K562 (cell line): ENCODE measurements around the gene DNAAF3. TPM values are rescaled to one million over a fixed set of nuclear protein-coding genes. Genes with fewer than 3 reads are reported as not detected.

Source experiments
- ARID1B ChIP-seq: fragments of 450-650 bp; IDR thresholded peaks from 2 replicates; pipeline ENCODE4 v1.6.1; 2016; ENCODE audit warnings: antibody characterized with exemption, mild to moderate bottlenecking, inconsistent platforms
- HNRNPLL ChIP-seq: fragments of 200-400 bp; formaldehyde crosslinking; IDR thresholded peaks from 2 replicates; pipeline ENCODE4 v1.6.1; 2017; ENCODE audit warnings: low read length, low read depth, mild to moderate bottlenecking; ENCODE audit not compliant: poor library complexity, severe bottlenecking
- MIER1 ChIP-seq: fragments of 450-650 bp; IDR thresholded peaks from 2 replicates; pipeline ENCODE4 v1.6.1; 2016; ENCODE audit warnings: antibody characterized with exemption, mild to moderate bottlenecking, low read depth
- NFYB ChIP-seq: IDR thresholded peaks from 2 replicates; pipeline ENCODE4 v1.6.1; 2011; ENCODE audit warnings: mild to moderate bottlenecking, moderate library complexity; ENCODE audit not compliant: insufficient read length; ENCODE audit errors: extremely low read depth
- RBBP5 ChIP-seq: fragments of 200-600 bp; sonication (generic); IDR thresholded peaks from 2 replicates; pipeline ENCODE4 v1.6.1; 2012; ENCODE audit warnings: borderline replicate concordance, mild to moderate bottlenecking, low read length, control low read depth, inconsistent platforms; ENCODE audit not compliant: insufficient read depth, poor library complexity, severe bottlenecking
- SIN3A ChIP-seq, 2 experiments: fragments of 150-350 bp in 1 of 2; IDR thresholded peaks; 2 replicates each; pipeline ENCODE4 v1.6.1; 2011 to 2016; ENCODE audit warnings: borderline replicate concordance in 2 of 2, low read depth in 2 of 2, low read length in 2 of 2, mild to moderate bottlenecking in 2 of 2, moderate library complexity in 2 of 2; ENCODE audit not compliant: control insufficient read depth in 1 of 2
- TBP ChIP-seq: optimal IDR thresholded peaks from 2 replicates; pipeline ENCODE3; 2011; ENCODE audit warnings: low read depth, low read length, improper control_type of control experiment
- ZEB2 ChIP-seq: fragments of 450-650 bp; IDR thresholded peaks from 2 replicates; pipeline ENCODE4 v1.6.1; 2016
- ZNF583 ChIP-seq: fragments of 250-450 bp; sonication (Bioruptor Pico); IDR thresholded peaks from 2 replicates; pipeline ENCODE4 v1.4.0; 2020
- ZSCAN29 ChIP-seq: fragments of 450-650 bp; IDR thresholded peaks from 2 replicates; pipeline ENCODE4 v1.6.1; 2017
- polyA plus RNA-seq, 8 experiments: library from polyadenylated mRNA; depleted of rRNA in 4 of 8; stranded (reverse) in 5 of 8; unstranded in 3 of 8; fragments of >200 nt; fragmentation: Nextera tagmentation in 2 of 8; fragmentation: Illumina TruSeq in 1 of 8; extraction: Ambion mirVana in 2 of 8; extraction: Trizol in 1 of 8; gene quantifications; 2 replicates each; pipeline versions ENCODE4 v1.2.1 to v1.2.3, GENCODE V29; 2011 to 2014; ENCODE audit warnings: inconsistent platforms in 1 of 8, missing spikeins in 1 of 8
- total RNA-seq, 7 experiments: library from RNA; depleted of rRNA in 6 of 7; stranded (reverse); fragments of >200 nt in 6 of 7; fragmentation: Illumina TruSeq in 2 of 7; extraction: Trizol in 2 of 7; gene quantifications; 2 replicates each; pipeline versions ENCODE4 v1.2.1 to v1.2.3, GENCODE V29; 2011 to 2021; ENCODE audit warnings: low replicate concordance in 1 of 7
- TF ChIP-seq, protein P1 (sequence below), 2 experiments: fragments of 450-650 bp; conservative IDR thresholded peaks; 2 replicates each; pipeline ENCODE4 v1.6.1; 2017; ENCODE audit warnings: mild to moderate bottlenecking in 2 of 2, moderate library complexity in 2 of 2
- TF ChIP-seq, protein P2 (sequence below): sonication (generic); formaldehyde crosslinking; IDR thresholded peaks from 2 replicates; pipeline ENCODE4 v1.8.1; 2023; ENCODE audit warnings: mild to moderate bottlenecking, missing genetic modification reagents
- TF ChIP-seq, protein P3 (sequence below): fragments of 250-450 bp; sonication (Bioruptor Pico); IDR thresholded peaks from 2 replicates; pipeline ENCODE4 v1.8.0; 2022; ENCODE audit warnings: moderate library complexity, mild to moderate bottlenecking, inconsistent platforms
- TF ChIP-seq, protein P4 (sequence below): fragments of 450-650 bp; IDR thresholded peaks from 2 replicates; pipeline ENCODE4 v1.6.1; 2016
- TF ChIP-seq, protein P5 (sequence below): sonication (generic); formaldehyde crosslinking; IDR thresholded peaks from 2 replicates; pipeline ENCODE4 v1.8.1; 2022; ENCODE audit warnings: missing genetic modification reagents

Gene DNAAF3
- total and polyA plus RNA-seq, 9 of the 15 experiments (the other 6 are each of a cell fraction or from before 2014, with no cell fraction given), result 21.6 to 61.5 (median 43.0) TPM

DNA sequence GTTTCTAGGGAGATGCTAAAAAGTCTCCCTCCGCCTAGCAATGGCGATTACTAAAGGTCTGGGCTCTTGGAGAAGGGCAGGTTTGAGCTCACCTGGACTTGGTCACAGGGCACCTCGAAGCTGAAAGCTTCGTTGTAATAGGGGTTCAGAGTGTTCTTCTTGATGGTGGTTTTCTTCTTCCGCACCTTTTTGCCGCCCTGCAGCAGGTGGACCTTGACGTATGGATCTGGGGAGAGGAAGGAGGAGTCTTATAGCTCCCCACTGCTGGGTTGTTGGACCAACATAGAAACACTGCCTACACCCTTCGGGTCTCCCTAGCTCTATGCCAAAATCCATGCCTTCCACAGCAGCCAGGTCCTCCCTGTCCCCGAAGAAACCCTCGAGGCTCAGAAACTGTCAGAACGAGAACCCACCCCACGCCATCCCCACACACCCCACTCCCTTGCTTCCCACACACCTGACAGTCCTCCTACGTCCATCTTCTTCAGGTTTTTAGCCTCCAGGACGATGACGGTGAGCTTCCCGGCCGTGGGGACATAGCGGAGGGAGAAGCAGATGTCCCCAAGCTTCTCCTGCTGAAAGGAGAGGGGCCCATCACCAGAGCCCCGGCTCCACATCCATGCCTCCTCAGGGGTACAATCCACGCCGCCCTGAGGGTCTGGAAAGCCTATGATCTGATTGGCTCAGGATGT lies 8.2 kb upstream of the DNAAF3 start (continued):
- TF ChIP-seq, protein P1, sequence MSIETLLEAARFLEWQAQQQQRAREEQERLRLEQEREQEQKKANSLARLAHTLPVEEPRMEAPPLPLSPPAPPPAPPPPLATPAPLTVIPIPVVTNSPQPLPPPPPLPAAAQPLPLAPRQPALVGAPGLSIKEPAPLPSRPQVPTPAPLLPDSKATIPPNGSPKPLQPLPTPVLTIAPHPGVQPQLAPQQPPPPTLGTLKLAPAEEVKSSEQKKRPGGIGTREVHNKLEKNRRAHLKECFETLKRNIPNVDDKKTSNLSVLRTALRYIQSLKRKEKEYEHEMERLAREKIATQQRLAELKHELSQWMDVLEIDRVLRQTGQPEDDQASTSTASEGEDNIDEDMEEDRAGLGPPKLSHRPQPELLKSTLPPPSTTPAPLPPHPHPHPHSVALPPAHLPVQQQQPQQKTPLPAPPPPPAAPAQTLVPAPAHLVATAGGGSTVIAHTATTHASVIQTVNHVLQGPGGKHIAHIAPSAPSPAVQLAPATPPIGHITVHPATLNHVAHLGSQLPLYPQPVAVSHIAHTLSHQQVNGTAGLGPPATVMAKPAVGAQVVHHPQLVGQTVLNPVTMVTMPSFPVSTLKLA (conservative IDR thresholded peaks at IDR 0.05), result peak in 1 of 2 experiments; percentile 45; a peak in 1 of 4 replicates
- no peak for TF ChIP-seq ZSCAN29
- TF ChIP-seq NFYB, result peak; percentile 16
- TF ChIP-seq, protein P2, sequence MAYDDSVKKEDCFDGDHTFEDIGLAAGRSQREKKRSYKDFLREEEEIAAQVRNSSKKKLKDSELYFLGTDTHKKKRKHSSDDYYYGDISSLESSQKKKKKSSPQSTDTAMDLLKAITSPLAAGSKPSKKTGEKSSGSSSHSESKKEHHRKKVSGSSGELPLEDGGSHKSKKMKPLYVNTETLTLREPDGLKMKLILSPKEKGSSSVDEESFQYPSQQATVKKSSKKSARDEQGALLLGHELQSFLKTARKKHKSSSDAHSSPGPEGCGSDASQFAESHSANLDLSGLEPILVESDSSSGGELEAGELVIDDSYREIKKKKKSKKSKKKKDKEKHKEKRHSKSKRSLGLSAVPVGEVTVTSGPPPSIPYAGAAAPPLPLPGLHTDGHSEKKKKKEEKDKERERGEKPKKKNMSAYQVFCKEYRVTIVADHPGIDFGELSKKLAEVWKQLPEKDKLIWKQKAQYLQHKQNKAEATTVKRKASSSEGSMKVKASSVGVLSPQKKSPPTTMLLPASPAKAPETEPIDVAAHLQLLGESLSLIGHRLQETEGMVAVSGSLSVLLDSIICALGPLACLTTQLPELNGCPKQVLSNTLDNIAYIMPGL (CRISPR knock-in tag), result peak; percentile 29; the same call in 1 of the 2 replicates
- TF ChIP-seq, protein P3, sequence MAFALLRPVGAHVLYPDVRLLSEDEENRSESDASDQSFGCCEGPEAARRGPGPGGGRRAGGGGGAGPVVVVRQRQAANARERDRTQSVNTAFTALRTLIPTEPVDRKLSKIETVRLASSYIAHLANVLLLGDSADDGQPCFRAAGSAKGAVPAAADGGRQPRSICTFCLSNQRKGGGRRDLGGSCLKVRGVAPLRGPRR (CRISPR knock-in tag), result no peak
- no peak for TF ChIP-seq ZNF583 (CRISPR knock-in tag)
- TF ChIP-seq, protein P4, sequence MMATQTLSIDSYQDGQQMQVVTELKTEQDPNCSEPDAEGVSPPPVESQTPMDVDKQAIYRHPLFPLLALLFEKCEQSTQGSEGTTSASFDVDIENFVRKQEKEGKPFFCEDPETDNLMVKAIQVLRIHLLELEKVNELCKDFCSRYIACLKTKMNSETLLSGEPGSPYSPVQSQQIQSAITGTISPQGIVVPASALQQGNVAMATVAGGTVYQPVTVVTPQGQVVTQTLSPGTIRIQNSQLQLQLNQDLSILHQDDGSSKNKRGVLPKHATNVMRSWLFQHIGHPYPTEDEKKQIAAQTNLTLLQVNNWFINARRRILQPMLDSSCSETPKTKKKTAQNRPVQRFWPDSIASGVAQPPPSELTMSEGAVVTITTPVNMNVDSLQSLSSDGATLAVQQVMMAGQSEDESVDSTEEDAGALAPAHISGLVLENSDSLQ, result peak; percentile 34; the same call in 1 of the 2 replicates
- TF ChIP-seq TBP, result peak; percentile 67
- 0 out of 2 replicates have a peak, but pooled peaks have one; percentile 45 for TF ChIP-seq MIER1
- TF ChIP-seq HNRNPLL, result peak; percentile 11
- TF ChIP-seq ZEB2, result peak; percentile 67; the same call in 1 of the 2 replicates
- TF ChIP-seq, protein P5, sequence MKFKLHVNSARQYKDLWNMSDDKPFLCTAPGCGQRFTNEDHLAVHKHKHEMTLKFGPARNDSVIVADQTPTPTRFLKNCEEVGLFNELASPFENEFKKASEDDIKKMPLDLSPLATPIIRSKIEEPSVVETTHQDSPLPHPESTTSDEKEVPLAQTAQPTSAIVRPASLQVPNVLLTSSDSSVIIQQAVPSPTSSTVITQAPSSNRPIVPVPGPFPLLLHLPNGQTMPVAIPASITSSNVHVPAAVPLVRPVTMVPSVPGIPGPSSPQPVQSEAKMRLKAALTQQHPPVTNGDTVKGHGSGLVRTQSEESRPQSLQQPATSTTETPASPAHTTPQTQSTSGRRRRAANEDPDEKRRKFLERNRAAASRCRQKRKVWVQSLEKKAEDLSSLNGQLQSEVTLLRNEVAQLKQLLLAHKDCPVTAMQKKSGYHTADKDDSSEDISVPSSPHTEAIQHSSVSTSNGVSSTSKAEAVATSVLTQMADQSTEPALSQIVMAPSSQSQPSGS, result no peak
- TF ChIP-seq ARID1B, result peak; percentile 5; the same call in 1 of the 2 replicates
- no peak for TF ChIP-seq SIN3A (IDR thresholded peaks at IDR 0.05; ENCODE audit: borderline replicate concordance in 2 of 2, control insufficient read depth in 1 of 2, low read depth in 2 of 2, low read length in 2 of 2)
- TF ChIP-seq RBBP5, result peak; percentile 2
